Cardiac muscle cell (in vitro differentiated cells and primary cell): Measurements from ENCODE around the gene CCDC149. TPM values are rescaled to one million over a fixed set of nuclear protein-coding genes. Genes with fewer than 3 reads are reported as not detected.

ENCODE experiments used
- DNase-seq, 2 donors: peaks; one replicate each; pipeline versions ENCODE4 v3.0.0 to v3.0.0-alpha.2; 2010 to 2017; ENCODE audit warnings: low read depth in 1 of 2, low spot score in 1 of 2
- H3K27ac ChIP-seq: fragments of 200-600 bp; sonication (generic); 2 replicates; pipeline ENCODE4 v1.5.1; 2016
- H3K27me3 ChIP-seq: fragments of 200-600 bp; sonication (generic); 2 replicates; pipeline ENCODE4 v1.6.0; 2016; ENCODE audit warnings: control low read depth
- H3K36me3 ChIP-seq: fragments of 200-600 bp; sonication (generic); 2 replicates; pipeline ENCODE4 v1.5.1; 2016; ENCODE audit warnings: control low read depth
- H3K4me1 ChIP-seq: fragments of 200-600 bp; sonication (generic); 2 replicates; pipeline ENCODE4 v1.8.1; 2017; ENCODE audit warnings: low read depth, mild to moderate bottlenecking, mixed run types
- H3K4me3 ChIP-seq: fragments of 200-600 bp; sonication (generic); 2 replicates; pipeline ENCODE4 v1.5.1; 2016; ENCODE audit warnings: mild to moderate bottlenecking
- H3K9me3 ChIP-seq: fragments of 200-600 bp; sonication (generic); 2 replicates; pipeline ENCODE4 v1.5.1; 2017; ENCODE audit warnings: low read depth, mild to moderate bottlenecking, control low read depth
- CTCF ChIP-seq: IDR thresholded peaks from 2 replicates; pipeline ENCODE4 v1.5.1; 2012; ENCODE audit warnings: low read depth, mild to moderate bottlenecking, low read length
- polyA plus RNA-seq: library from polyadenylated mRNA; unstranded; fragments of >200 nt; fragmentation: Nextera tagmentation; extraction: Ambion mirVana; gene quantifications from 2 replicates; pipeline ENCODE4 v1.2.1, GENCODE V29; 2016
- total RNA-seq: library from RNA; depleted of rRNA; stranded (reverse); fragments of >200 nt; gene quantifications from 2 replicates; pipeline ENCODE4 v1.2.3, GENCODE V29; 2016

The CCDC149 gene
- total and polyA plus RNA-seq, 2 experiments from 2014 or later = 4.2 to 7.0 TPM

GRCh38 chr4:24887881-24888430 is 24.9 kb downstream of the CCDC149 start:
- H3K4me1 ChIP-seq = peaks cover 4% of the 10 kb centered on the region
- H3K9me3 ChIP-seq = no peaks in the 10 kb centered on the region
- H3K36me3 ChIP-seq = no peaks in the 10 kb centered on the region
- no peak for TF ChIP-seq CTCF
- no peak overlapping the region for H3K4me3 ChIP-seq
- H3K27me3 ChIP-seq = no peaks in the 10 kb centered on the region
- H3K27ac ChIP-seq = no peak overlapping the region
- no peak for DNase-seq

- Histone ChIP-seq H3K9me3 (no peaks in the 10 kb centered on the region), H3K27me3 (no peaks in the 10 kb centered on the region), H3K4me3 (no peak overlapping the region), H3K4me1 (peaks cover 4% of the 10 kb centered on the region), H3K27ac (no peak overlapping the region), H3K36me3 (no peaks in the 10 kb centered on the region)
- no peak for DNase-seq
- TF ChIP-seq CTCF = no peak
These were observed 26.2 kb downstream of the CCDC149 start for GRCh38 chr4:24886596-24886995.

DNA sequence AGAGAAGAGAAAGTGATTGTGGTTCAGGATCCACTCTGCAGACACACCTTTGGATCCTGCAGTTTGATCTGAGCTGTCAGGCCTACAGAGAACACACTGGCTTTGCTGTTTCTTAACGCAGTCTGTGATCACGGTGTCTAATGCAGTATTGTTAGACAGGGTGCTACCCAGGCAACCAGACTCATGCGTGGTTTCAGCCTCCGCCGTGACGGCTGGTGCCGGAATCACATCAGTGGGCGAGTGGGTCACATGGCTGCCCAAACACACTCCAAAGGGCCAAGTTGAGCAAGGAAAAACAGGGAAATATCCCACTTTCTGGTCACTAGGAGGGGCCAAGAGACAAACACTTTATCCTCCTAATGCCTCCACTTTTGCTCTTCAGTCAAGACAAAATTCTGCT is 27.5 kb downstream of the CCDC149 start:
- DNase-seq = peak in 1 of 2 donors; percentile 8
- H3K27me3 ChIP-seq = no peaks in the 10 kb centered on the region
- H3K4me1 ChIP-seq = peaks cover 4% of the 10 kb centered on the region
- H3K9me3 ChIP-seq = no peaks in the 10 kb centered on the region
- H3K27ac ChIP-seq = no peak overlapping the region
- TF ChIP-seq CTCF = no peak
- H3K36me3 ChIP-seq = no peaks in the 10 kb centered on the region
- H3K4me3 ChIP-seq = no peak overlapping the region

- no peak overlapping the region for H3K4me3 ChIP-seq
- H3K27me3 ChIP-seq = no peaks in the 10 kb centered on the region
- no peaks in the 10 kb centered on the region for H3K36me3 ChIP-seq
- H3K4me1 ChIP-seq = peaks cover 4% of the 10 kb centered on the region
- DNase-seq = no peak
- H3K9me3 ChIP-seq = no peaks in the 10 kb centered on the region
- H3K27ac ChIP-seq = no peak overlapping the region
- TF ChIP-seq CTCF = no peak
These were observed 27.9 kb downstream of the CCDC149 start for GRCh38 chr4:24884902-24885301.

DNA sequence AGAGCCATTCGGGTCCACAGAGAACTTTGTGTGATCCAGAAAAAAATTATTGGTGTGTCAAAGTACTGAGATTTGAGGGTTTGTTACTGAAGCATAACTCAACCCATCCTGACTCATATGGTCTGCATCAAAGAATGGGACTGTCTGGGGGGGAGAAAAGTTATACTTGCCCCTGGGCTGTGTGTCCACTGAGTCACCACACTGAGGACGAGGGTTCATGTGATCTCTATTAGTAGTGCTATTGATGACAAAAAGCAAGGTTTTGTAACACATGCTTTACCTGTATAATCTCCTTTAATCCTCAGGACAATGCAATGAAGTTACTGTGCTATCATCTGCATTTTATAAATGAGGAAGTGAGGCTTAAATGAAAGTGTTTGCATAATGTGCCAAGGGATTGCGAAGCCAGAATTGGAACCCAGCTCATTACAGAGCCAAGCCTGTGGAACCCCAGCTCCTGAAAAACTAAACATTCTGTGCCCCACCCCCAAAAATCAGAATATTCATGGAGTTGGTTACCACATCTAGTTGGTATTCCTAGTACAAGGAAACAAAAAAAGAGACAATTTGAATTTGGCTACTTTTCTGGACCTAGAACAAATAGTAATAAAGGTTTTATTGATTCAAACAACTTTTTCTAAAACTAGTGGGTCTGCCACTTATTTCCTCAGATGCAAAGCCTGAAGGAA is 31.2 kb downstream of the CCDC149 start:
- no peak for DNase-seq
- peaks cover 4% of the 10 kb centered on the region for H3K4me1 ChIP-seq
- no peak overlapping the region for H3K4me3 ChIP-seq
- no peaks in the 10 kb centered on the region for H3K9me3 ChIP-seq
- no peak for TF ChIP-seq CTCF
- no peaks in the 10 kb centered on the region for H3K27me3 ChIP-seq
- no peak overlapping the region for H3K27ac ChIP-seq
- H3K36me3 ChIP-seq = no peaks in the 10 kb centered on the region
